HG03103 (cell line): ENCODE measurements around the gene NDST1.

Experiments
- ATAC-seq: cut with Tn5 transposase; IDR thresholded peaks from one replicate; pipeline ENCODE4 v1.9.1; 2021; ENCODE audit warnings: low read depth; ENCODE audit not compliant: unreplicated experiment

Gene NDST1

GRCh38 chr5:150601491-150602345, 93.8 kb downstream of the NDST1 start:
- no peak for ATAC-seq

- no peak for ATAC-seq
These were observed 95.1 kb downstream of the NDST1 start for GRCh38 chr5:150603052-150603451.

GRCh38 chr5:150603491-150603890, 95.6 kb downstream of the NDST1 start:
- ATAC-seq: no peak

GRCh38 chr5:150604010-150604409, 96.1 kb downstream of the NDST1 start:
- ATAC-seq: no peak

GRCh38 chr5:150604894-150605440, 97.0 kb downstream of the NDST1 start:
- no peak for ATAC-seq

GRCh38 chr5:150605546-150605945, 97.6 kb downstream of the NDST1 start:
- ATAC-seq: no peak

- ATAC-seq: no peak
These were observed 98.5 kb downstream of the NDST1 start for GRCh38 chr5:150606476-150606875.

- no peak for ATAC-seq
These were observed 99.2 kb downstream of the NDST1 start for GRCh38 chr5:150607105-150607504.
